ENCODE results near the gene PLEKHA8. TPM values are rescaled to one million over a fixed set of nuclear protein-coding genes. Genes with fewer than 3 reads are reported as not detected.

PLEKHA8 gene
- total and polyA plus RNA-seq, 11 donors, result 1.5 to 6.8 (median 4.1) TPM

GRCh38 chr7:29988424-29989256, 39.6 kb upstream of the PLEKHA8 start:
- no peak for TF ChIP-seq POLR2A (IDR thresholded peaks at IDR 0.05)
- no peak for TF ChIP-seq CTCF (IDR thresholded peaks at IDR 0.05)
- Histone ChIP-seq H3K4me1 (peaks cover 0 to 19% (median 3%) of the 10 kb centered on the region in 12 donors), H3K4me3 (peak overlapping the region; percentile 47 to 97 (median 88)), H3K27me3 (peaks cover 0 to 24% (median 0%) of the 10 kb centered on the region in 9 donors), H3K9me3 (peaks cover 0 to 16% (median 11%) of the 10 kb centered on the region in 12 donors), H3K27ac (peak overlapping the region; percentile 43 to 91 (median 80)), H3K36me3 (no peaks in the 10 kb centered on the region)
- intact Hi-C loops (cut with DNase I), result loop anchor here in 1 of 10 donors (5.0 kb wide), 1 partner anchor 39 kb away; the partner anchor contains the start of genes FKBP14 and PLEKHA8
- 12 to 26% (median 15%) methylated on average over 42 to 75 of the region's 75 CpGs for WGBS, 4 donors
- peak; percentile 39 to 73 (median 50) for DNase-seq
- ATAC-seq, result peak in 3 of 4 donors; percentile 48 to 69 (median 66)

- TF ChIP-seq CTCF (IDR thresholded peaks at IDR 0.05) (no peak), POLR2A (IDR thresholded peaks at IDR 0.05) (no peak)
- peaks cover 0 to 24% (median 15%) of the 10 kb centered on the region in 12 donors for H3K9me3 ChIP-seq
- peak within 1 kb of the TSS; percentile 43 to 91 (median 80) for H3K27ac ChIP-seq
- intact Hi-C loops (cut with DNase I), result loop anchor here in 1 of 10 donors (5.0 kb wide), 1 partner anchor 38 kb away; the partner anchor contains the start of genes FKBP14 and PLEKHA8
- WGBS, 4 donors, result 0 to 1% (median 0%) methylated on average over 27 to 79 of the region's 79 CpGs
- peaks cover 0 to 19% (median 3%) of the 10 kb centered on the region in 12 donors for H3K4me1 ChIP-seq
- ATAC-seq, result peak in 3 of 4 donors; percentile 38 to 75 (median 69)
- H3K27me3 ChIP-seq, result peaks cover 0 to 24% (median 0%) of the 10 kb centered on the region in 9 donors
- DNase-seq, result peak; percentile 34 to 64 (median 50)
- no peaks in the 10 kb centered on the region for H3K36me3 ChIP-seq
- peak within 1 kb of the TSS; percentile 47 to 97 (median 88) for H3K4me3 ChIP-seq
Observed at GRCh38 chr7:29989257-29989995, 38.8 kb upstream of the PLEKHA8 start, which contains the start of gene SCRN1. Gene SCRN1, minus strand, starts transcription at chr7:29989801. Its CDS starts 20,734 bp downstream, at chr7:29969067.

GRCh38 chr7:29990931-29991330, 37.3 kb upstream of the PLEKHA8 start:
- no peak for ATAC-seq
- no peak overlapping the region for H3K27ac ChIP-seq
- WGBS, 4 donors, result 79 to 85% (median 84%) methylated on average over 4 of the region's 4 CpGs
- H3K4me1 ChIP-seq, result peaks cover 0 to 19% (median 3%) of the 10 kb centered on the region in 12 donors
- no peak for DNase-seq
- H3K36me3 ChIP-seq, result no peaks in the 10 kb centered on the region
- no peak overlapping the region for H3K4me3 ChIP-seq
- peaks cover 0 to 24% (median 0%) of the 10 kb centered on the region in 9 donors for H3K27me3 ChIP-seq
- intact Hi-C loops (cut with DNase I), result no loop called here
- peaks cover 0 to 36% (median 15%) of the 10 kb centered on the region in 12 donors for H3K9me3 ChIP-seq
- TF ChIP-seq CTCF (IDR thresholded peaks at IDR 0.05) (no peak), POLR2A (IDR thresholded peaks at IDR 0.05) (no peak)
